ENCODE data around the gene GJD4. TPM values are rescaled to one million over a fixed set of nuclear protein-coding genes. Genes with fewer than 3 reads are reported as not detected.
A peak's percentile ranks its signal among the peaks of the same experiment; 100 is the strongest.

The GJD4 gene
- total and polyA plus RNA-seq, 2 of the 4 experiments (the other 2 are of a cell fraction): not detected

DNA sequence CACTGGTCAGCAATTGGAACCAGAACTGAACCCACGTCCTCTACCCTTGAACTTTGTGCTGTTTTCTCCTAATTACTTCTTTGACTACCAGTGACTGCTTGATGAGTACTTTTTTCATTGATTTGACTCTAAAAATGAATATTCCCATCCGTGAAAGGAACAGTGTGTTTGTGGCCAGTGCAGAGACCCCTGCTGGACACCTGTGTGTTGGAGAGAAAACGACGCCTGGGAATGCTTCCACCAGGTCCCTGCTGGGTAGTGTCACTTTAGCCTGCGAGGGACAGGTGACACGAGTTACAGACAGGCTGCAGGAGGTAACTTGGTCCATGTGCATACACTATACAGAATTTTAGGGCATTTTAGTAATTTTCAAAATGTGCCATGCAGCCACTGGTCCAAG, 6.8 kb upstream of the GJD4 start:
- ChIA-PET CTCF (no interaction called here), POLR2A (ENCODE audit: unreplicated experiment) (no interaction called here)
- Histone ChIP-seq H3K9me3 (ENCODE audit: control insufficient read depth, insufficient read depth, low read length) (peaks cover 3% of the 10 kb centered on the region; the same call in 1 of the 2 replicates), H3K27me3 (ENCODE audit: control insufficient read depth, insufficient read depth, low read length) (peaks cover 27% of the 10 kb centered on the region), H4K20me1 (ENCODE audit: insufficient read depth, low read length) (no peaks in the 10 kb centered on the region), H4K5ac (ENCODE audit: low read depth, low read length) (no peak overlapping the region), H2BK15ac (ENCODE audit: low read depth, low read length) (no peak overlapping the region), H3K9ac (ENCODE audit: low read depth, low read length) (no peak overlapping the region), H3K18ac (ENCODE audit: low read depth, low read length) (no peak overlapping the region), H3K9me1 (ENCODE audit: insufficient read depth, low read length) (no peaks in the 10 kb centered on the region), H2AFZ (replicated peaks; ENCODE audit: low read length, poor library complexity) (no peak overlapping the region), H3K36me3 (ENCODE audit: control insufficient read depth, insufficient read depth, low read length) (no peaks in the 10 kb centered on the region), H3K4me2 (ENCODE audit: low read depth, low read length) (no peak overlapping the region), H3K4me1 (ENCODE audit: control insufficient read depth, insufficient read depth, low read length) (no peaks in the 10 kb centered on the region), H3K79me1 (ENCODE audit: low read depth in 1 of 2, low read length in 2 of 2) (no peaks in the 10 kb centered on the region), H3K56ac (ENCODE audit: extremely low read depth, insufficient read depth, low read length) (no peak overlapping the region), H3K4ac (ENCODE audit: low read depth, low read length) (no peak overlapping the region), H2BK120ac (ENCODE audit: low read depth, low read length) (no peak overlapping the region), H3K4me3 (ENCODE audit: insufficient read depth, low read depth, low read length) (no peak overlapping the region), H2BK5ac (ENCODE audit: low read depth, low read length, poor library complexity, severe bottlenecking) (no peak overlapping the region), H4K8ac (ENCODE audit: low read depth in 2 of 2, low read length in 2 of 2) (no peak overlapping the region), H2BK20ac (ENCODE audit: low read depth, low read length) (no peak overlapping the region), H2AK9ac (replicated peaks; ENCODE audit: low read depth, low read length, poor library complexity) (no peak overlapping the region), H4K91ac (ENCODE audit: insufficient read depth, low read depth, low read length) (no peak overlapping the region), H3K14ac (replicated peaks; ENCODE audit: low read depth, low read length) (no peak overlapping the region), H2AK5ac (ENCODE audit: low read depth, low read length) (no peak overlapping the region), H3K27ac (ENCODE audit: insufficient read depth, low read length) (no peak overlapping the region), H3K23ac (ENCODE audit: low read depth, low read length) (no peak overlapping the region)
- WGBS, 2 experiments (ENCODE audit: extremely low coverage in 2 of 2, insufficient read length in 1 of 2): 40% methylated on average over 1 of the region's 6 CpGs; no CpG with 5 or more reads in 1 of the 2 experiments
- no TSS peak for BruUV-seq (replicated peaks)
- in situ Hi-C loops (cut with MboI; ENCODE audit: low sequenced_read_pairs): no loop called here
- TF ChIP-seq NFE2L2 (IDR thresholded peaks at IDR 0.05; ENCODE audit: low read depth, low read length) (no peak), RAD21 (IDR thresholded peaks at IDR 0.05; ENCODE audit: low read length) (0 out of 2 replicates have a peak, but pooled peaks have one; percentile 5), SMC3 (IDR thresholded peaks at IDR 0.05; ENCODE audit: low read depth, low read length) (0 out of 2 replicates have a peak, but pooled peaks have one; percentile 15)
- TF ChIP-seq, protein P1, sequence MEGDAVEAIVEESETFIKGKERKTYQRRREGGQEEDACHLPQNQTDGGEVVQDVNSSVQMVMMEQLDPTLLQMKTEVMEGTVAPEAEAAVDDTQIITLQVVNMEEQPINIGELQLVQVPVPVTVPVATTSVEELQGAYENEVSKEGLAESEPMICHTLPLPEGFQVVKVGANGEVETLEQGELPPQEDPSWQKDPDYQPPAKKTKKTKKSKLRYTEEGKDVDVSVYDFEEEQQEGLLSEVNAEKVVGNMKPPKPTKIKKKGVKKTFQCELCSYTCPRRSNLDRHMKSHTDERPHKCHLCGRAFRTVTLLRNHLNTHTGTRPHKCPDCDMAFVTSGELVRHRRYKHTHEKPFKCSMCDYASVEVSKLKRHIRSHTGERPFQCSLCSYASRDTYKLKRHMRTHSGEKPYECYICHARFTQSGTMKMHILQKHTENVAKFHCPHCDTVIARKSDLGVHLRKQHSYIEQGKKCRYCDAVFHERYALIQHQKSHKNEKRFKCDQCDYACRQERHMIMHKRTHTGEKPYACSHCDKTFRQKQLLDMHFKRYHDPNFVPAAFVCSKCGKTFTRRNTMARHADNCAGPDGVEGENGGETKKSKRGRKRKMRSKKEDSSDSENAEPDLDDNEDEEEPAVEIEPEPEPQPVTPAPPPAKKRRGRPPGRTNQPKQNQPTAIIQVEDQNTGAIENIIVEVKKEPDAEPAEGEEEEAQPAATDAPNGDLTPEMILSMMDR (conservative IDR thresholded peaks at IDR 0.05; ENCODE audit: low read depth, low read length): peak; percentile 32
- DNase-seq (no peak), ATAC-seq (ENCODE audit: low read depth) (no peak)
- intact Hi-C loops (cut with micrococcal nuclease): loop anchor here (10.0 kb wide), 1 partner anchor 364 kb away; no protein-coding TSS in a partner anchor
- dilution Hi-C loops (cut with HindIII; ENCODE audit: low sequenced_read_pairs, unreplicated experiment): no loop called here
